PFSK-1 (cell line): ENCODE data around the gene JAK1.

Source experiments
- FOXP2 ChIP-seq: optimal IDR thresholded peaks from 2 replicates; pipeline ENCODE3; 2011; ENCODE audit warnings: borderline replicate concordance, control low read depth, inconsistent platforms; ENCODE audit not compliant: insufficient read depth; ENCODE audit errors: extremely low read length, extremely low read depth
- POLR2AphosphoS5 ChIP-seq: IDR thresholded peaks from 2 replicates; pipeline ENCODE4 v1.6.1; 2012; ENCODE audit warnings: low read depth, mild to moderate bottlenecking, control low read depth, low read length, moderate library complexity
- REST ChIP-seq, 2 experiments: IDR thresholded peaks; 2 replicates each; pipeline versions ENCODE4 v1.6.1 to v1.8.0; 2011 to 2012; ENCODE audit warnings: low read depth in 2 of 2, low read length in 2 of 2, control low read depth in 1 of 2, inconsistent platforms in 1 of 2, mild to moderate bottlenecking in 1 of 2, moderate library complexity in 1 of 2; ENCODE audit not compliant: insufficient read depth in 1 of 2
- SIN3A ChIP-seq: IDR thresholded peaks from 2 replicates; pipeline ENCODE4 v1.6.1; 2012; ENCODE audit warnings: mild to moderate bottlenecking, low read length, moderate library complexity, borderline replicate concordance; ENCODE audit not compliant: insufficient read depth
- TAF1 ChIP-seq: IDR thresholded peaks from 2 replicates; pipeline ENCODE4 v1.6.1; 2012; ENCODE audit warnings: low read length, control low read depth, borderline replicate concordance; ENCODE audit not compliant: insufficient read depth

- TF ChIP-seq SIN3A: no peak
- no peak for TF ChIP-seq POLR2AphosphoS5
- no peak for TF ChIP-seq REST (IDR thresholded peaks at IDR 0.05; ENCODE audit: insufficient read depth in 1 of 2, low read depth in 2 of 2, low read length in 2 of 2)
- TF ChIP-seq TAF1: no peak
- TF ChIP-seq FOXP2: no peak
Measured at GRCh38 chr1:64834734-64835133, 131.6 kb downstream of the JAK1 start.
